Measurements from ENCODE around the gene ERI3. TPM values are rescaled to one million over a fixed set of nuclear protein-coding genes. Genes with fewer than 3 reads are reported as not detected.

Gene ERI3
- total and polyA plus RNA-seq, 2 of the 4 experiments (the other 2 are of a cell fraction) = 56.6 to 70.9 TPM

DNA sequence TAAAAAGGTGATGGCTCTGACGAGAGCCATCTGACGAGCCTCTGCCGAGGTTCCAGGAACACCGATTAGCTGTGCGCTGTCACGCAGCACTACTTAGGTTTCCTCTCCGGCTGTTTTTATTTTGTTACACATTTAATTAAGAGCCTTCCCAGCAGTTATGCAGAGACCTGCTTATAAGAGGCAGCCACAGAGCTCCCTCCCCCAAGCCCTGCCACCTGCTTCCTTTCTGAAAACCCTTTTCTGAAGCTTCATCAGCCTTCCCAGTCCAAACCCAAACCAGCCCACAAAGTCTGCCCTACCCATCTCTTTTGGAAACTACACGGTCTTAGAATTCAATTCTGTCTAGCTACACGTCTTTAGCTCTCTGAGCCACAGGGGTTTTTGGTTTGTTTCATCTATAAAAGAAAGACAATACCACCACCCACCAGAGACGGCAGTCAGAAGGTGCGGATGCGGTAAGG, 49.1 kb downstream of the ERI3 start:
- Histone ChIP-seq H3K36me3 (ENCODE audit: control insufficient read depth, insufficient read depth, low read length) (peaks cover 41% of the 10 kb centered on the region), H2BK5ac (ENCODE audit: low read depth, low read length, poor library complexity, severe bottlenecking) (no peak overlapping the region)

More for the DNA sequence above, 49.1 kb downstream of the ERI3 start:
- Histone ChIP-seq H4K8ac (ENCODE audit: low read depth in 2 of 2, low read length in 2 of 2) (no peak overlapping the region), H2AFZ (replicated peaks; ENCODE audit: low read length, poor library complexity) (no peak overlapping the region), H3K9me1 (ENCODE audit: insufficient read depth, low read length) (peaks cover 4% of the 10 kb centered on the region; the same call in 1 of the 2 replicates), H3K9me3 (ENCODE audit: control insufficient read depth, insufficient read depth, low read length) (no peaks in the 10 kb centered on the region), H3K18ac (ENCODE audit: low read depth, low read length) (no peak overlapping the region), H3K27me3 (ENCODE audit: control insufficient read depth, insufficient read depth, low read length) (no peaks in the 10 kb centered on the region), H3K14ac (replicated peaks; ENCODE audit: low read depth, low read length) (no peak overlapping the region), H4K91ac (ENCODE audit: insufficient read depth, low read depth, low read length) (no peak overlapping the region), H2BK120ac (ENCODE audit: low read depth, low read length) (no peak overlapping the region), H3K27ac (ENCODE audit: insufficient read depth, low read length) (no peak overlapping the region), H3K4me2 (ENCODE audit: low read depth, low read length) (no peak overlapping the region), H2AK9ac (replicated peaks; ENCODE audit: low read depth, low read length, poor library complexity) (no peak overlapping the region), H4K5ac (ENCODE audit: low read depth, low read length) (no peak overlapping the region), H3K4me3 (ENCODE audit: insufficient read depth, low read depth, low read length) (no peak overlapping the region), H4K20me1 (ENCODE audit: insufficient read depth, low read length) (no peaks in the 10 kb centered on the region), H3K56ac (ENCODE audit: extremely low read depth, insufficient read depth, low read length) (no peak overlapping the region), H2BK15ac (ENCODE audit: low read depth, low read length) (no peak overlapping the region), H3K4ac (ENCODE audit: low read depth, low read length) (no peak overlapping the region), H3K23ac (ENCODE audit: low read depth, low read length) (no peak overlapping the region), H3K9ac (ENCODE audit: low read depth, low read length) (no peak overlapping the region), H2BK20ac (ENCODE audit: low read depth, low read length) (no peak overlapping the region), H3K4me1 (ENCODE audit: control insufficient read depth, insufficient read depth, low read length) (no peaks in the 10 kb centered on the region), H3K79me1 (ENCODE audit: low read depth in 1 of 2, low read length in 2 of 2) (peaks cover 0 to 4% of the 10 kb centered on the region in 2 experiments; a peak in 1 of 4 replicates), H2AK5ac (ENCODE audit: low read depth, low read length) (no peak overlapping the region)
- no TSS peak for BruUV-seq (replicated peaks)
- ATAC-seq (ENCODE audit: low read depth) (no peak), DNase-seq (no peak)
- dilution Hi-C loops (cut with HindIII; ENCODE audit: low sequenced_read_pairs, unreplicated experiment) = no loop called here
- intact Hi-C loops (cut with micrococcal nuclease) = no loop called here
- CTCF ChIA-PET = interaction anchor here (0.6 kb wide), 1 partner anchor 94 kb away, joined by 3 read pairs; no protein-coding TSS in a partner anchor
- POLR2A ChIA-PET (ENCODE audit: unreplicated experiment) = no interaction called here
- in situ Hi-C loops (cut with MboI; ENCODE audit: low sequenced_read_pairs) = no loop called here
- no peak for TF ChIP-seq CHD1 (IDR thresholded peaks at IDR 0.05; ENCODE audit: low read depth, low read length)
- TF ChIP-seq FOS (IDR thresholded peaks at IDR 0.05; ENCODE audit: low read depth, low read length) = no peak
- no peak for TF ChIP-seq BHLHE40 (IDR thresholded peaks at IDR 0.05; ENCODE audit: low read depth, low read length)
- TF ChIP-seq, protein P1, sequence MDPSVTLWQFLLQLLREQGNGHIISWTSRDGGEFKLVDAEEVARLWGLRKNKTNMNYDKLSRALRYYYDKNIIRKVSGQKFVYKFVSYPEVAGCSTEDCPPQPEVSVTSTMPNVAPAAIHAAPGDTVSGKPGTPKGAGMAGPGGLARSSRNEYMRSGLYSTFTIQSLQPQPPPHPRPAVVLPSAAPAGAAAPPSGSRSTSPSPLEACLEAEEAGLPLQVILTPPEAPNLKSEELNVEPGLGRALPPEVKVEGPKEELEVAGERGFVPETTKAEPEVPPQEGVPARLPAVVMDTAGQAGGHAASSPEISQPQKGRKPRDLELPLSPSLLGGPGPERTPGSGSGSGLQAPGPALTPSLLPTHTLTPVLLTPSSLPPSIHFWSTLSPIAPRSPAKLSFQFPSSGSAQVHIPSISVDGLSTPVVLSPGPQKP (IDR thresholded peaks at IDR 0.05; ENCODE audit: borderline replicate concordance, low read depth, low read length) = no peak
- no peak for TF ChIP-seq MAZ (IDR thresholded peaks at IDR 0.05; ENCODE audit: borderline replicate concordance, low read depth, low read length)
- TF ChIP-seq POLR2A (IDR thresholded peaks at IDR 0.05; ENCODE audit: low read depth, low read length) = no peak
- 74% methylated on average over 3 of the region's 12 CpGs; no CpG with 5 or more reads in 1 of the 2 experiments for WGBS, 2 experiments (ENCODE audit: extremely low coverage in 2 of 2, insufficient read length in 1 of 2)

Measured in IMR-90 (cell line).